HG02678 (cell line): Measurements from ENCODE around the gene ZIC4.

Source experiments
- ATAC-seq: cut with Tn5 transposase; IDR thresholded peaks from one replicate; pipeline ENCODE4 v1.9.1; 2021; ENCODE audit warnings: mild to moderate bottlenecking, moderate library complexity; ENCODE audit not compliant: unreplicated experiment

ZIC4 gene

GRCh38 chr3:147356145-147356908 lies 50.0 kb downstream of the ZIC4 start:
- no peak for ATAC-seq

GRCh38 chr3:147355753-147356090 lies 50.6 kb downstream of the ZIC4 start:
- no peak for ATAC-seq

GRCh38 chr3:147355084-147355752 lies 51.1 kb downstream of the ZIC4 start:
- no peak for ATAC-seq

- ATAC-seq = no peak
Measured at GRCh38 chr3:147354623-147355022, 51.7 kb downstream of the ZIC4 start.

- no peak for ATAC-seq
Measured at GRCh38 chr3:147351301-147351700, 55.0 kb downstream of the ZIC4 start.

GRCh38 chr3:147348976-147349375 lies 57.4 kb downstream of the ZIC4 start:
- no peak for ATAC-seq

- no peak for ATAC-seq
Measured at GRCh38 chr3:147343926-147344325, 62.4 kb downstream of the ZIC4 start.

- no peak for ATAC-seq
Measured at GRCh38 chr3:147341727-147342126, 64.6 kb downstream of the ZIC4 start.

GRCh38 chr3:147336543-147337278 lies 69.6 kb downstream of the ZIC4 start:
- ATAC-seq = no peak
